Astrocyte of the hippocampus (primary cell): Measurements from ENCODE around the gene SARNP.
A peak's percentile ranks its signal among the peaks of the same experiment; 100 is the strongest.
"Not testable (repeated sequence)": the region's sequence is repeated elsewhere in the genome, so short reads cannot be mapped to it uniquely, and the experiment has no call there.

Source experiments
- DNase-seq: peaks from one replicate; pipeline ENCODE4 v3.0.0; 2011; ENCODE audit warnings: low read depth, low spot score

Gene SARNP

DNA sequence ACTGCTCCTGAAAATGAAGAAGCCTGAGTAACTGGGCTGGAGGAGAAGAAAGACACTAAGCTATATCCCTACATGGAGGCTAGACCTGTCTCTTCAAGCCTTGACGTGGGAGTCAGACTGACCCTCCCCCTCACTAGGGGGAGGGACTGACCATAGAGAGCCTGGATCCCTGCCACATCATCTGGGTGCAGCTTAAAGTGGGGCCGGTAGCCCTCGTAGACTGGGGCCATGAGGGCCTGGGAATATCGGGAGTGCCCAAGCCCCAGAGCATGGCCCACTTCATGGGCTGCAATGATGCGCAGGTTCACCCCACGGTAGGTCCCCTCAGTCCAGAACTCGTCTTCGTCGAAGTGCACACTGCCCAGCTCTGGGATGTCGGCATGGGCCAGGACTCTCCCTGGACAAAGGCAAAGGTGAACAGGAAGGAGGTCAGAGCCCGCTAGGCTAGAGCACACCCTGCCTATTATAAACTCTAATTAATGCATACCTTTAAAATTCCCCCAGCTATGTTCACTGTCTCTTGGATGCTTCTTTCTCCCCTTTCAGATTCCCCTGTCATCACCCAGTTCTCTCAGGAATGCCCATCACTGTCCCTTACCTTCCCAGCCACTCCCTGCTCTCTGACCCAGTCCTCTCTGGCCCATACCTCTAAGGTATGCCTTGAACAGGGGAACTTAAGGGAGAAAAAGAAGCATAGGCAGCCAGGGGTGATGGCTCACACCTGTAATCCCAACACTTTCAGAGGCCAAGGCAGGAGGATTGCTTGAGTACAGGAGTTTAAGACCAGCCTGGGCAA is 22.0 kb upstream of the SARNP start:
- DNase-seq, result no peak

DNA sequence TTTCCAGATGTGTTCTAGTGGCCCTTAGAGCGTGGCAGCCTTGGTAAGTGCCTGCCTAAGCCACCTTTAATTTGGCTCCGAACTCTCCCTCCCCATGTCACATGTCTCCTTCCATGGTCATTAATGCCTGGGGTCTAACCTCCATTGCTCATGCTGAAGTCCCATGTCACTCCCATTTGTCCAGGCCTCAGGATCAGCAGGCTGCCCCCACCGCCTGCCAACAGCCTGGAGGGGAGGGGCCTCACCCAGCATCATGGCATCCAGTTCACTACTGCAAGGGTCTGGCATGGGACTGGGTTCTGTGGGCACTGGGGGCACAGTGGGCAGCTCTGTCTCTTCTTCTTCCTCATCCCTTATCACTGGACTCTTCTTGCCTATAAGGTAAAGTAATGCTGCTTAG is 20.8 kb upstream of the SARNP start:
- no peak for DNase-seq

DNA sequence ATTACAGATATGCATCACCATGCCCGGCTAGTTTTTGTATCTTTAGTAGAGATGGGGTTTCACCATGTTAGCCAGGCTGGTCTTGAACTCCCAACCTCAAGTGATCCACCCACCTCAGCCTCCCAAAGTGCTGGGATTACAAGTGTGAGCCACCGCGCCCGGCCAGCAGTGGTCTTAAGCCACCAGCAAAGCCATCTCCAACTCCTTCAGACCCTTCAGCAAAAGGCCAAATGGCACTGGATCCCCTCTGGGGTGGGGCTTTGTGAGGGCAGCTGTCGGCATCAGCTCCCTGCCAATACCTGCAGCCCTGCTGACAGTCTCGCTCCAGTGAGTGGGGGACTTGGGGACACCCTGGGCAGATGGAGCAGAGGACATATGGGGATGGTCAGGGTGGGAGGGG is 16.9 kb upstream of the SARNP start:
- not testable (repeated sequence) for DNase-seq

DNA sequence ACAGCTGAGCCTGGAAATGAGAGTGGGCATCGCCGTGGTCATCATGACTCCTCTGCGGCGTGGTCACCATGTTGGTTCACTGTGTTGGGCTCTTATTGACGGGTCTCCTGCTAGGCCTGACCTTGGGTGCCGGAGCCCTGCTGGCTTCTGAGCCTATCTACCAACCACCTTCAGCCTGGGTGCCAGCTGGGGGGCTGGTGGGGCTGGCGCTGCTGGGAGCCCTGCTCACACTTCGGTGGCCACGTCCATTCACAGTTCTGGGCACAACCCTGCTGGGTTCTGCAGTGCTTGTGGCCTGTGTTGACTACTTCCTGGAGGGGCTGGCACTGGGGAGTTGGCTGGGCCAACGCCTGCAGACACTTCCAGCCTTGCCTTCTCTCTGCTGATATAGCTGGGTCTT is 15.5 kb upstream of the SARNP start:
- DNase-seq, result no peak

DNA sequence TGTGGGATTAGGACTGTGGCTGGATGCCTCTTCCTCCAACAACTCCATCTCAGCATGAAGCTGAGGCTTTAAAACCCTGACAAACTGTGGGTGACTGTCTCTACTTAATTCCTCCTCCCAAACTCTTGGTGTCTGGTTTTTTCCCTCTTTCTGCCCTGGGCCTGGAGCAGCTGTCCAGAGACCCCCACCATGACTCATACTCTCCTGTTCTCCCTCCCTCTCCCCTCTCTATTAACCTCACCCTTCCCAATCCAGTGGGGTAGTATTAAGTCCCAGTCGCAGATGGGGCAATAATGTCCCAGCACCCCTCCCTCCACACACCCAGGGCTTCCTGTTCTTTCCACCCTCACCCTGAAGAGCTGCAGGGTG is 13.9 kb upstream of the SARNP start:
- no peak for DNase-seq

DNA sequence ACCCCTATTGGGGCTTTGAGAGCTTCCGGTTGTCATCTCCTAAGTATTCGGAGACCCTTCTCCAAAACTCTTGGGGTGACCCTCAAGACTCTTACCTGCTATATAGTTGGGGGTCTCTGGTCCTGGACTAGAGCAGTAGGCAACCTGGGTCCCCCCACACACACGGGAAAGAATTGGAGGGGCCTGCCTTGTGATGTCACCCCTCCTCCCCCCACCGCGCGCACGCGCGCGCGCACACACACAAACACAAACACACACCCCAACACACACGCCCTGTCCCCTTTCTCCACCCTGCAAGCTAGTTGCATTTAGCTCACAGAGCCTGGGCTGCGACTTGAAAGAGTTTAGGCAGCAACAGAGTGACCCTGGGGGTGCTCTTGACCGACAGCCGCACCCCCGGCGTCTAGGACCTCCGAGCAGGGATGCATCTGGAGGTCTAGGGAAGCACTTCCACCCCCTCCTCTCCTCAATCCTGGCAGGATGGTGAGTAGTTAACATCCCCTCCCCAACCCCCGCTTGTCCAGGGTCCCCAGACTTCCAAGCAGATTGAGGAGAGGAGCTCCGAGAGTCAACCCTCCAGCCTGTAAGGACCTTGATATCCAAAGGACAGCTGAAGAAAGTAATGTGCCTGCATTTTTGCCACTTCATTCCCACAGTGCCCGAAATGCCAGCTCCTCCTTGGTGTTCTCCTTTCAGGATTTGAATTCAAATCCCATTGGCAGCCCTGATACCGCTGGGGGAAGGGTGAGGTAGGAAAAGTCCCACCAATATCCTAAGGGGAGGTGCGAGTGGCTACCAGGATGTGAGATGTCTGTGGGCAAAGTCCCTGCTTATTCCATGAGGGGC is 13.3 kb upstream of the SARNP start:
- DNase-seq, result peak; percentile 84

DNA sequence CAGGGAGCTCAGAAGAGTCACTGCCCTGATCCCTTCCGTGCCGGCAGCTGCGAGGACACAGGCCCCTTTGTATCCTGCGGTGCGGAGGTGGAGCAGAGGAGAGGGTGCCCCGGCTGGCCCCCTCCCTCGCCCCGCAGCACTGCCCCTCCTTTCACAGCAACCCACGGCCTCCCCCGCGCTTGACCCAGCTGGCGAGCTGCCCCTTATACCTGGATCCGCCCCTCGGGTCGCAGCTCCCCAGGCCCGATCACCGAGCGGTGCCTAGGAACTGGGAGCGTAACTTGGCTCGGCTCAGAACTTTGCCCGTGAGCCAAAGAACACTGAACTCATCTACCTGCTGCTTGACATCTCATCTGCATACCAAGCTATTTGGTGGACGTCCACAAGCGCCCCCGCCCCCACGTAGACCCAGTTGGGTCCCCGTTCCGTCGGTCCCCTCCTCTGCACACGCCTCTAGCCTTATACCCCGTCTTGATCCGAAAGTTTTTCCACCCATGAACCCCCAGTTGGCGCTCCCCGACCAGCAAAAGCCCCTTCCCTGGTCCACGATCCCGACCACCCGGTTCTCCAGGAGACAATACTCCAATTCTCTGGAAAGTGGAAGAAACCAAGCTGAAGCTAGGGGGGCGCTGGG is 12.6 kb upstream of the SARNP start:
- DNase-seq, result peak; percentile 50

DNA sequence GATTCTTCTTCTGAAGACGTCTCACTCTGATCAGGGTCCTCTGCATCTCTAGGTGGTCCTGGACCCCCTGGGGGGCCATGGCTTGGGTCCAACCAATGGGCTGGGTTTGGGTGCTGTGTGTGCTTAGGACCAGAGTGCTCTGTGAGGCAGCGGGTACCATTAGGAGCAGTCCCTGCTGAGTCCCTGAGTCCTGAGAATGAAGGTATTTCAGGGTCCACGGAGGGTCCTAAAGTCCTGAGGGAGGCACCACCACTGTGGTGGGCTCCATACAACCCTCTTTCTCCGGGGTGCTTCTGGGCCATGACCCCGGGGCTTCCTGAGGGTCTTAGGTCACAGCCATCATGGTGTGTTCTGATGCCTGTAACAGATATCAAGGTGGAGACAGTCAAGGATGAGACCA is 10.8 kb upstream of the SARNP start:
- DNase-seq, result no peak

DNA sequence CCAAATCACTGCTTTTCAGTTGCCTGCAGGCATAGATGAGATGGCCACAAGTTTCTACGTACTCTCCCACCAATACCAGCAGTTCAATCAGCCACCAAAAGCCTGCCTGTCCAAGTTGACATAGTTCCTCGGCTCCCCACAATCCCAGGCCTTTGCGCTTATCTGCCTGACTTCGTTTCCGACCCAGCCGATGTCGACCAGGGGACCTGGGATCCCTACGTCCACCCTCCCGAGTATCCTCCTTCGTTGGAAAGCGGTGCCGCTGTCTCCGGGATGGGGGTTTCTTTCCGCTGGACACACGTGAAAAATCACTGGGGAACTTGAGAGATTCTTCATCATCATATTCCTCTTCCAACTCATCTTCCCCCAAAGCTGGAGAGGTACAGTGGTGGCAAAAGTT is 10.3 kb upstream of the SARNP start:
- DNase-seq, result no peak

DNA sequence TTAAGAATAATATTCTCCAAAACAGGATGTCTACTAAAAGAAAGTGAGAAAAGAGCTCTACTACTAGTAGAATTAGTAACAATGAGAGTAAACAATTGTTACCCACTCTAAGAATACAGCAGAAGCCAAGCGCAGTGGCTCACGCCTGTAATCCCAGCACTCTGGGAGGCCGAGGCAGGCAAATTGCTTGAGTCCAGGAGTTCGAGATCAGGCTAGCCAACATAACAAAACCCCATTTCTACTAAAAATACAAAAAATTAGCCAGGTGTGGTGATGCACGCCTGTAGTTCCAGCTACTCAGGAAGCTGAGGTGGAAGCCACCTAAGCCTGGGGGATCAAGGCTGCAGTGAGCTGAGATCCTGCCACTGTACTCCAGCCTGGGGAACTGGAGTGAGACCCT is 7.2 kb upstream of the SARNP start:
- no peak for DNase-seq

DNA sequence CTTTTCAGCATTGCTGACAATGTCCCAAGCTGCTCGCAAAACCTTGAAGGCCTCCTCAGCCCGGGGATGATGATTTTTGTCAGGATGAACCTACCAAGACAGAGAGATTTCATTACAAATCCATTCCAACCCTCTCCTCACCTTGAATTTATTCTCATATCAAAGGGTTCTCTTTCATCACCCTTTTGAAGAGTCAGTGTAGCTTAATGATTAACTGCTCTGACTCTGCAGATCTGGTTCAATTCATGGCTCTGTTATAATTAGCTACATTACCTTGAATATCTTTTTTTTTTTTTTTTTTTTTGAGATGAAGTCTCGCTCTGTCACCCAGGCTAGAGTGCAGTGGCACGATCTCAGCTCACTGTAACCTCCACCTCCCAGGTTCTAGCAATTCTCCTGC is 5.9 kb upstream of the SARNP start:
- no peak for DNase-seq

DNA sequence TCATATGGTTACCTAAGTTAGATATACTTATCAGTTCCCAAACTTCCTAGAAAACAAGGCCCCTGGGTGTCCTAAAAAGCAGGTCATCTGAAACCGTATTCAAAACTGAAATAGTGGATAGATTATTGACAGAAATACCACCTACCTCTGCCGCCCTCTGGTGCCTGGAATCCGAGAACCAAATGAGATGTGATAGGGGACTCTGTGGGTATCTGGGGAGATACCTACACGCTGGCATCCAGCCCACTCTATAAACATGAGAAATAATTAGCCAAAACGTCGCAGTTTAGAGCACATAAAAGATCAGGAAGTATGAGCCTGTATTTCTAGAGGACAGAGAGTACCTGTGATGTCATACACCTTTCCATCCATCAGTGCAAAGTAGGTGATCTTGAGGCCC is 4.7 kb upstream of the SARNP start:
- DNase-seq, result no peak

DNA sequence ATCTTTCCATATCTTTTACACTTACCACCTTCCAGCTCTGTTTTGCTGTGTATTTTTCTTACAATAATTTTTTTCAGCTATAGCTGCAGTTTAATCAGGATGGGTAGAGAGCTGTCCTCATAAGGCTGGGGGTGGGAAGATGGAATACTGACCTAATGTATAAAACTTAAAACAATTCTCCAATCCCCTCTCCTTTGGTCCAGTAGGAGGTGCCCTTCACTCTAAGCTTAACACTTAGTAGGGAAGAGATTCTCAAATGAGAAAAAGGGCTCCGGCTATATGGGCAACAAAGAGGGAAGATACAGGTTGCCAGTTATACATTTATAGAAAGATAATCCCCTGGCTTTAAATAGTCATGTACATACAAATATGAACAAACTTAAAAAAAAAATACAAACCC is 3.2 kb upstream of the SARNP start:
- DNase-seq, result peak; percentile 16

DNA sequence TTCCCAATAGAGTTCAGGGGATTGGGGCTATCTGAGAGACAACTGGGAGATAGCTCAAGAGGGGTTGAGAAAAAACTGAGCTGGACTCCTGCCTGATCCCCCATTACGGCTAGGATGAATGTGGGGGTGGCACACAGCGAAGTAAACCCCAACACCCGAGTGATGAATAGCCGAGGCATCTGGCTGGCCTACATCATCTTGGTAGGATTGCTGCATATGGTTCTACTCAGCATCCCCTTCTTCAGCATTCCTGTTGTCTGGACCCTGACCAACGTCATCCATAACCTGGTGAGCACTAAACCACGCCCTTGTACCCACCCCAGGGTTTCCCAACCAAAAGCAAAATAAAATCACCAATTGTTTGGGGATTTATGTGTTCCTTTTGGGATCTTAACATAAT is 1.4 kb upstream of the SARNP start:
- no peak for DNase-seq

DNA sequence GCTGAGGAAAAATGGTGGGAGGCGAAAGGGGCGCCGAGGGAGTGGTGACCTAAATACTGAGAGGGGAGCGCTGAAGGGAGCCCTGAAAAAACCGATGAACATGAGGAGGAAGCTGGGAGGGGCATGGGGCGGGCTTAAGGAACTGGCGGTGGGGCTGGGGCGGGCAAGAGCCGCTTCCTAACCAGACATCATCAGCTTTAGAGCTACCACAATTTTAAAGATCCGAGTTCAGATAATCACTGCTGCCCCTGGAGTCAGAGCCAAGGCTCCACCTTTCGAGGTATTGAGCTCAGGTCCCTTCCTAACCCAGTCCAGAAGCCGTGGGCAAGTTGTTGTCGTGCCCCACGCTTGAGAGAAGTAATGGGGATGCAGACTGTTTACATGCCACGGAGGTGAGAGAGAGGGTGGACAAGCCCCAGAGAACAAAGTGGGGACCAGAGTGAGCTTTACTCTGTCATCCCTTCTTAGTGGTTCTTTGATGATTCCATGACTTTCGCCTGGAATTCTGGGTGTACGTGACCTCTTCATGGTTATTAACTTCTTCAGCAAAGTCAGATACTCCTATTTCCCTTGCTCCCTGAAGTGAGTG is 710 bp upstream of the SARNP start:
- DNase-seq, result no peak

DNA sequence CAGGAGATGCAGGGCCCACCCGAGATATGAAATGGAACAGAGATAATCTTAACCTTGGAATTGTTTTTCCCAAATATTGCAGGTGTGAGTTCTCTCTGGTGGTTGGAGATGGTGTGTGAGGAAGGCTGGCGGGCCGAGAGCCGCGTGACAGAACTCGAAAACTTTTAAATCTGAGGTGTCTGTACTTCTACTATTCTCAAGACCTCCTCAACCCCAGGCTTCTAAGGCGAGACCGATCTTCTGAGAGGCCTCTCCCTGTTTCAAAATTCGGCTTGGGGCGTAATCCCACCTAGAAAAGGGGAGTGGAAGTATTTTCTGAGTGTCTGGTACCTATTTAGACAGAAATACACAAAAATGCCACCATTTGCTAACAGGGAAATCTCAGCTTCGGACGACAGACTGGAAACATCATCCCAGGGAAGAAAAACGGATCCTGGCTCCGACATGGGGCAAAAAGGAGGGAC is 611 bp downstream of the SARNP start:
- DNase-seq, result peak; percentile 60

DNA sequence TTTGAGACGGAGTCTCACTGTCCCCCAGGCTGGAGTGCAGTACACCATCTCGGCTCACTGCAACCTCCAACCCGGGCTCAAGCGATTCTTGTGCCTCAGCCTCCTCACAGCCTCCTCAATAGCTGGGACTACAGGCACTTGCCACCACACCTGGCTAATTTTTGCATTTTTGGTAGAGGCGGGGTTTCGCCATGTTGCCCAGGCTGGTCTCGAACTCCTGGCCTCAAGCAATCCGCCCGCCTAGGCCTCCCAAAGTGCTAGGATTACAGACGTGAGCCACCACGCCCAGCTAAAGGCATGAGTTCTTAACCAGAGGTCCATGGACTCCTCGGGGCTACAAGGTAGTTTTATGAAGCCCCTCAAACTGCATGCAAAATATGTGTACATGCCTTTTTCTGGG is 2.1 kb downstream of the SARNP start:
- DNase-seq, result no peak

DNA sequence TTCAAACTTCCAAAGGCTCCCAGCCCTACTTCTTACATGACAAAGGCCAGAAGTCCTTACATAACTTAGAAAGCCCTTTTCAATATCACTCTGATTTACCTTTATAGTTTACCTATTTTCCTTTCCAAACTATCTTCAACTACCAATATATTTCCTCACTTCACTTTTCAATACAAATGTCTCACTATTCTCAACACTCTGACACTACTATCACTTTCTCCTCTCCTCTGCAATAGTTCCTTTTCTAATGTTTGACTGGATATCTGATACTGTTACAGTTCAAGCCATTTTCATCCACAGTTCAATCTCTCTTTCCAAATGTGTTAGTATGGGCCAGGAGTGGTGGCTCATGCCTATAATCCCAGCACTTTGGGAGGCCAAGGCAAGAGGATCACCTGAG is 3.3 kb downstream of the SARNP start:
- no peak for DNase-seq

DNA sequence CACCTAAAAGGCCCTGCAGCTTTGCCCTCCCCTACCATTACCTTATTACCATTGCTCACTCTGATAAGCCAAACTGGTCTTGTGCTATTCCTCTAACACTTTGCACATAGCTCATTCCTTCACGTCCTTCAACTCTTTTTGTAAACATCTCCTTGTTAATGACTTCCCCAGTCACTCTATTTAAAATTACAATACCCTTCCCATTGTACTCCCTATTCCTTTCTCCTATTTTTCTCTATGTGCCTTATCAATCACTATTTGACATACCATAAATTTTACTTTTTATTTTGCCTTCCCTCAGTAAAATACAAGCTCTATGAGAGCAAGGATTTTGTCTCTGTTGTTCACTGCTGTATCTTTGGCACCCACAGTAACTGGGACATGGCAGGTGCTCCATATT is 5.4 kb downstream of the SARNP start:
- DNase-seq, result no peak

DNA sequence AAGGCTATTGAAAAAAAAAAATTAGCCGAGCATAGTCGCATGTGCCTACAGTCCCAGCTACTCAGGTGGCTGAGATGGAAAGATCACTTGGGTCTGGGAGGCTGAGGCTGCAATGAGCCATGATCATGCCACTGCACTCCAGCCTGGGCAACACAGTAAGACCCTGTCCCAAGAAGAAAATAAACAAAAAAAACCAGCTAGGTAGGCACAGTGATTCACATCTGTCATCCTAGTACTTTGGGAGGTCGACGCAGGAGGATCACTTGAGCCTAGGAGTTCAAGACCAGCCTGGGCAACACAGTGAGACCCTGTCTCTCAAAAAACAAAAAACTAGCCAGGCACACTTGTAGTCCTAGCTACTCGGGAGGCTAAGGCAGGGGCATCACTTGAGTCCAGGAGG is 8.2 kb downstream of the SARNP start:
- no peak for DNase-seq

DNA sequence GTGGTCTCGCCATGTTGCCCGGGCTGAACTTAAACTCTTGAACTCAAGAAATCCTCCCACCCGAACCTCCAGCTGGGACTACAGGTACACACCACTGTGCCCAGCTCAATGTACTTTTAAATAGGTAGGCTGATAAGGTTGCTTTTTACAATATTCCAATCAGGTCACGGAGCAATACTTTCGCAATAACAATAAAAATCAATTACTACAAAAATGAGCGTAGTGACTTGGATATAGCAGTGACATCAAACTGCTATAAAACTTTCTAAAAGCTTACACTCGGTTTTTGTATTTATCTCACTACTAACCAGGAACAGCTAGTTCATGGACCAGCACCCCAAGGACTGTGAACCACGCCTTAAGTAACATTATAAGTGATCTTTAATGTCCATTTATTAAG is 10.5 kb downstream of the SARNP start:
- DNase-seq, result no peak

DNA sequence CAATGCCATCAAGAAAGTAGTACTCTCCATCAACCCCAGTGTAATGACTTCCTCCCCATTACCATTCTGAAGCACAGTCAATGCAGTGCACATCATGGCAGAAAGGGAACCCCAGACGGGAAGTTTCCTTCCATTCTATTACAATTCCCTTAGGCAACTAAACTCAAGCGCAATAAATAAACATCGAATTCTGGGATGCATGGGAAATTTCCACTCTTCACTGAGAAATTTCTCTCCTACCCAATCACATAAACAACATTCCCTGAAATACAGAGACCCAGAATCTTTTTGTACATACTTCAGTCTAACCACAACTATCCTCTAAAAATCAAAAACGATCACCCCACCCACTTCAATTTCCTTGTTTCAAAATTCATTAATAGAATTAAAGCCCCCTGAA is 20.0 kb downstream of the SARNP start:
- no peak for DNase-seq
